NCI-H524 (cell line): Measurements from ENCODE around the gene PAX5.

Experiments
- DNase-seq, 2 experiments: peaks; one replicate each; lab custom pipeline; 2025; lab: John Stamatoyannopoulos, UW

Gene PAX5

DNA sequence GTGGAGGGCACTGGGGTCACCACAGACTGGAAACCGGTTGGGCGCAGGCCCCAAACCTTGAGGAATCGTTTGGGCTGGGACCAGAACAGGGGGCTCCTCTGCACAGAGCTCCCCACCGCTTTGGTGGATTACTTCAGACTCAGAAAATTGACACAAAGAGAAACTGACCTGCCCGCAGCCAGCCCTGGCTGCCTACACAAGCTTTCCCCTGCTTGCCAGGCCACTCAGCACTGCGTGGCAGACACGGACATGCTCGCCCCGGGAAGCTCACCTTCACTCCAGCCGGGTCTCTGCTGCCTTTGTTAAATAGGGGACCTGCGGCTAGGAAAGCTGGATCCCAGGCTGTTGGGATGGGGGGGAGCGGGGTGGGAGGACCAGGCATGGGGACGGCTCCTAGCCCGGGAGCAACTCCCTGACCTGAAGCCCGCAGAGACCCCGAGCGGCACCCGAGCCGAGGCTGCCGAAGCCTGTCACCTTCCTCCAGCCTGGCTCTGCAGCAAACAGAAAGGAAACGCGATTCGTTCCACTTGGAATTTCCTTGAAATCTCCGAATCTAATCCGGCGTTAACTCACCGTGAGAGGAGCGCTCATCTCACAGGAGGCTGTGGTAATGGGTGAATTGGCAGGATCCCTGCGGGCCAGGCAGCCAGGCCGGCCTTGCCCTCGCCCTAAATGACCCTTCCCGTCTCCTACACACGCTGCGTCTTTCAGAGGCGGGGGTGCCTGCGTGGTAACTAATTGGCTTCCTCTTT is 8.8 kb downstream of the PAX5 start:
- peak in 1 of 2 experiments; percentile 34 for DNase-seq

- DNase-seq, result no peak
Measured at GRCh38 chr9:37017546-37017945, 16.5 kb downstream of the PAX5 start.

DNA sequence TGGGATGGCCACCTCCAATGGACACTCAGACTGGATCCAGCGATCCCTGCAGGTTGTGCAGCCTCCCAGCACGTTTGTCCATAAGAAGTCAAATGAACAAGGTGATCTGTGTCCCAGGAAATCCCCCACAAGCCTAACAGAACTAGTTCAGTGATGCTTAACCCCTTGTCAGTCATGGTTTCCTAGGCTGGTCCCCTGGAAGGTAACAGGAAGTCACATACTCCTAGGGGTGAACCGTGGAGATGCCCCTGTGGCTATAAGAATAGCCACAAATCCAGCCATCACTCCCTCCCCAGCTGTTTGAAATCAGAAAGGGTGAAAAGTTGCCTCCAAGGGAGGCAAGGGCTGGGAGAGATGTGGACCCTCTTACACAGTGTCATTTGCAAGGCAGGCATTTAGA is 22.5 kb downstream of the PAX5 start:
- DNase-seq, result no peak

GRCh38 chr9:37010976-37011375 is 23.1 kb downstream of the PAX5 start:
- no peak for DNase-seq

DNA sequence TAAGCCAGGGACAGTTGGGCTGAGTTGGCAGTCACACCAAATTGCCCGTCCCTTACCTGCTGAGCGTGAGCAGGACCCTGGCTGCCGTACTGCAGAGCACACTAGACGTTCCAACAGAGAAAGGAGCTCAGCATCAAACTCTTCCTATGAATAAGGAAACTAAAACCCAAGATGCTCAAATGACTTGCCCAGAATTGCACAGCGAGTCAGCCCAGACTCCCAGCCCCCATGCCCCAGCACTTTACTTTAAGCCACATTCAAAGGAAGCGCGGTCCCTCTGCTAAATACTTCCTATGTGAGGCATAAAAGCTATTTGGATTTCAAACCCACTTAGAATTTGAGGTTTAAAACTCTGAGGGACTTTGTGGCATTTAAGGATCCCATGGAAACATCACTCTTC is 23.9 kb downstream of the PAX5 start:
- no peak for DNase-seq

GRCh38 chr9:37007295-37007694 is 26.8 kb downstream of the PAX5 start:
- no peak for DNase-seq

DNA sequence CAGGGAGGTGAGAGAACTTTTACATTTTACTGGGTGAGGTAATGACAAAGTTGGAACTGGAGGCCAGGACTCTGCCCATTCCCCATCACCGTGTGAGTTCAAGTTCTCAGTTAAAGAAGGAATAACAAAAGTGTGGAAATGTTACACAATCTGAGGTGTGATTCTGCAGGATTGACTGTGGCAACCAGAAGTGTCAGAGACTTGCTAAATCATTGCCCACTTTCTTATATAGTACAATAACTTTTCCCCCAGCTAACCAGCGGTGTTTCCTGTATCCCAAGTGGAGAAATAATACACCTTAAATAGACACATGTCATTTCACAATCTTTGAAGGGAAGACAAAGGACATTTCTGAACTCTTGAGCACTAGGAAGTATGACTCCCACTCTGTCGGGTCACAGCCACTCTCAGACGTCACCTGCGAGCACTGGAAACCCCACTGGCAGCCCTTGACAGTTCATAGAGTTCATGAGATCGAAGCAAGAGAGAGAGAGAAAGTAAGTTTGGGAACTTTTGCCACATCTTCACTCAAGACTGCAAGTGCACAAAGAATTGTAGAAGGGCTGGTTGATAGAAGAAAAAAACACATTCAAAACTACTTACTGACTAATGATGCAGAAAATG is 28.4 kb downstream of the PAX5 start:
- DNase-seq, result no peak

DNA sequence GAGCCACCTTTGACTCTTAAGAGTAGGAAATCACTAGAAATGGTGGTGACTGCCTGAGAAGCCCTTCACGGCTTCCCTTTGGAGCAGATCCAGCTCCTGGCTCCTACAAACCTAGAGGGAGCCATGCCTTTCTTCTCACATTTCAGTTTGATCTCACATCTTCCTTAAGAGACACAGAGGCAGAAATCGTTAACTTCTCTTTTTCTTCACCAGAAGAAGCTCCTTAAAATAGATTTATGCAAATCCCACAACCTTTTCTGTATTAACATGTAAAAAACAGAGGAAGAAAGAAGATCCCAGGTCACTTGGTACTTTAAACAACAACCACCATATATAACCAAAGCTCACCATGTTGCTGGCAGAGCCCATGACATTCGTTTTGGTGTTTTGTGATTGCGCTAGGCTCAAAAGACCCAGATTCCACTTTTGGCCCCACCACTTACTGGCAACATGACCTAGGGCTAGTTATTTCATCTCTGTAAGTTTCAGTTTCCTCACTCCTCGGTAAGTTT is 29.6 kb downstream of the PAX5 start:
- DNase-seq, result no peak

- no peak for DNase-seq
Measured at GRCh38 chr9:37002413-37003217, 31.5 kb downstream of the PAX5 start.

DNA sequence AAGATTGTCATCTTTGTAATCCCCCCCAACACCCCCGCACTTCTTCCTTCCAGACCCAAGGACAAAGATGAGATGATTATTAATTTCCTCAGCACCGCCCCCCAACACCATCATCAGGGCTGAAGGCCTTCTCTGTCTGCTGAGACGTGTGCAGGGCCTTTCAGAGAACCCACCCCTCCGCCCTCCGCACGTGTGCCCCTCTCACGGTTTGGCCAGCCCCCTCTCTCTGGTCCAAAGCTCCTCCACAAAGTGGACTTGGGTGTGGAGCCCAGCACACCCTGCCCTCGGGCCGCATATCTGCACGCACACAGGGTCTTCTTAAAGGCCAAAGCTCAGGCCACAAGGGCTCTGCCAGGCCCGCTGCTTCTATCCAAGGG is 32.0 kb downstream of the PAX5 start:
- no peak for DNase-seq

GRCh38 chr9:37001459-37001858 is 32.6 kb downstream of the PAX5 start:
- DNase-seq, result no peak

DNA sequence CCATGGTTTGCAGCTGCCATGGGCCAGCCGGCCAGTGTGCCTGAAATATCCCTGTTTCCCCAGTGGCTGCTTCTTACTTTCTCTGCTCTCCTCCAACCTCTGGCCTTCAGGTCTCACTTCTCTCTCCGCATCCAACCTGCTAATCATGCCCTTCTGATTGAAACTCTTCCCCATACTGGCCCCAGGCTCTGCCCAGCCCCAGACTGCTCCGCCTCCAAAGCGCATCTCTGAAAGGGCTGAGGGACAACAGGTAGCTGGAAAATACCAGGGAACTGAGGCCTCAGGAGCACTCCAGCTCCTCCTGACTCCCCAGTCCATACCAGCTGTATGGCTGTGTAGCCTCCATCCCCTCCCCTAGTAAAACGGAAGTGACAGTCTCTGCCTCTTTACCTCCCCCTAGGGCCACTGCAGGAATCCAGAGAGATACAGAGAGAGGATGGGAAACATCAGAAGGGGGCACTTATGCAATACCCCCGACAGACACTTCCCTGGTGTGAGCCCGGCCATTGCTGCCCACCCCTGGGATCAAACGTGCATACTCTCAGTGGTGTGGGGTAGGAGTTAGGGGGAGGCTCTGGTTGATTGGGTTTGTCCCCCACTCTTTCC is 34.2 kb downstream of the PAX5 start:
- no peak for DNase-seq

DNA sequence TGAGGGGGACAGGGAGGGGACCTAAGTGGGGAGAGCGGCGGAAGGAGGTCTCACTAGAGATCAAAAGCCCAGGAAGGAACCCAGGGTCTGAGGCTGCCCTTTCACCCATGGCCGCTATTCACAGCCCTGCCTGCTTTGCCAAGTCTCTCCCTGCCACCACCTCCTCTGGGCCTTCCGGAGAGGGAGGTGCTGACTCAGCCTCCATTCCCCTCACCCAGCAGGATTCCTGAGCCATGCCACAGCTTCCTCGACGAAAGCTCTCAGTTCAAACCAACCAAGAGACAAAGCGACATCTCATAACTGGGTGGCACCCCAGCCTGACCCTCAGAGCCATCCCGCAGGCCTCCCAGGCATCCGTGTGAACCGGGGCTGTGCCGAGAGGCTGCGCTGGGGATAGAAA is 36.7 kb downstream of the PAX5 start:
- DNase-seq, result no peak

DNA sequence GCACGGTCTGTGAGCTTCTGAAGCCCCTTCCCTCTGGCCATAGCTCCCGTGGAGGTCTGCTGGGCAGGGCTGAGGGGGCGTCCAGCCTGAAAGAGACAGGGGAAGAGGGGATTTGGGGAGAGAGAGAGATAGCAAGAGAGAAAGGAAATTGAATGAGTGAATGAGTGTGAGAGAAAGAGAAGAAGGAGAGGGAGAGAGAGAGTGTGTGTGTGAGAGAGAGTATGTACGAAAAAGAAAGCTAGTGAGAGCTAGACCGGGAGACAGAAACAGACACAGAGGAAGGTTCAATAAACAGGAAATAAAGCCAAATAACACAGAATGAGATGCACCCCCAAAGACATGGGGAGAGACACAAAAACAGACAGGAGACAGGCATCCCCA is 37.4 kb downstream of the PAX5 start:
- no peak for DNase-seq

- peak; percentile 25 to 65 for DNase-seq
Measured at GRCh38 chr9:36995927-36996705, 38.0 kb downstream of the PAX5 start.

- no peak for DNase-seq
Measured at GRCh38 chr9:36993933-36994764, 39.9 kb downstream of the PAX5 start.

- DNase-seq, result no peak
Measured at GRCh38 chr9:36992501-36993316, 41.4 kb downstream of the PAX5 start.

GRCh38 chr9:36991516-36992134 is 42.4 kb downstream of the PAX5 start:
- DNase-seq, result peak in 1 of 2 experiments; percentile 44

DNA sequence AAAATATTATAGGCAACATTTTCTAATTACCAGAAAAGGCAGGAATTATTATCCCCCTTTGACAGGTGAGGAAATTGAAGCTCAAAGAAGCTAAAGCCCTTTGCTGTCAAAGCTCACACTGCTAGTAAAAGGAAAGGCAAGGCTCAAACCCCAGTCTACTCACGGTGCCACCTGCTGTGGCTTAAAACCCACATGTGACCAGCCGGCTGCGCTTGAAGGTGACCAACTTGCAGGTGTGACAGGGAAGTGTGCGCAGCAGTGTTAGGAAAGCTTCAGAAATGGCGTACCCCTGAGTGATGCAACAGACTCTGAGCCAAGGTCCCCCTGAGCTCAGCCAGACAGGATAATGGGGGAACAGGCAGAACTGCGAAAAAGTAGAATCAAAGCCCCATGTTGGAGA is 45.2 kb downstream of the PAX5 start:
- no peak for DNase-seq
